ENCODE results near the gene SLC16A13. TPM values are rescaled to one million over a fixed set of nuclear protein-coding genes. Genes with fewer than 3 reads are reported as not detected.

Gene SLC16A13
- total RNA-seq, 4 donors from 2014 or later: 1.2 to 6.7 (median 4.1) TPM

MicroRNA genes within 50 kb of the gene (microRNA counts, 767-probe panel; counts per million panel counts)
- microRNA hsa-miR-195-5p: 3,311 to 6,204 counts per million in 2 donors
- microRNA hsa-miR-497-5p: 2,504 to 4,951 counts per million in 2 donors

Small RNA genes within 50 kb of the gene (small RNA-seq; reads per million reads assigned to genes)
- gene AC120057.1: not detected

Other genes starting within 250 kb of the SLC16A13 start
- not detected for gene TEKT1, start 204.3 kb upstream of the SLC16A13 start, total RNA-seq
- not detected for gene ALOX12, start 40.0 kb upstream of the SLC16A13 start, total RNA-seq
- 100 to 1,000 TPM; 134 to 297 (median 200) TPM for gene RNASEK, start 23.4 kb upstream of the SLC16A13 start, total RNA-seq
- gene BCL6B, start 13.0 kb upstream of the SLC16A13 start, total RNA-seq: 10 to 100 TPM in 2 of 4 donors, 1 to 10 TPM in 2; 3.1 to 18.9 (median 7.6) TPM
- gene SLC16A11, start 8.1 kb downstream of the SLC16A13 start, total RNA-seq: 10 to 100 TPM in 3 of 4 donors, 1 to 10 TPM in 1; 5.4 to 43.9 (median 18.8) TPM
- 1 to 10 TPM in 3 of 4 donors, under 1 TPM in 1; 0.59 to 3.9 (median 2.1) TPM for gene CLEC10A, start 44.2 kb downstream of the SLC16A13 start, total RNA-seq
- 1 to 10 TPM in 1 of 4 donors, not detected in 3; 1.0 TPM for gene ASGR2, start 78.8 kb downstream of the SLC16A13 start, total RNA-seq
- gene ASGR1, start 143.4 kb downstream of the SLC16A13 start, total RNA-seq: 1 to 10 TPM in 3 of 4 donors, not detected in 1; 3.0 to 6.5 (median 3.3) TPM
- gene DLG4, start 183.8 kb downstream of the SLC16A13 start, total RNA-seq: 10 to 100 TPM in 2 of 4 donors, 1 to 10 TPM in 2; 6.8 to 21.5 (median 12.4) TPM
- 1,000 to 10,000 TPM in 1 of 4 donors, 100 to 1,000 TPM in 3; 581 to 1,743 (median 795) TPM for gene ACADVL, start 183.9 kb downstream of the SLC16A13 start, total RNA-seq
- 10 to 100 TPM; 45.3 to 68.6 (median 49.0) TPM for gene DVL2, start 198.5 kb downstream of the SLC16A13 start, total RNA-seq
- gene PHF23, start 203.4 kb downstream of the SLC16A13 start, total RNA-seq: 10 to 100 TPM; 19.8 to 39.5 (median 35.8) TPM
- 100 to 1,000 TPM; 112 to 840 (median 273) TPM for gene GABARAP, start 206.4 kb downstream of the SLC16A13 start, total RNA-seq
- gene CTDNEP1, start 215.7 kb downstream of the SLC16A13 start, total RNA-seq: 10 to 100 TPM; 35.1 to 70.4 (median 48.4) TPM
- gene ELP5, start 216.2 kb downstream of the SLC16A13 start, total RNA-seq: 10 to 100 TPM; 27.4 to 49.0 (median 33.0) TPM
- 100 to 1,000 TPM; 108 to 161 (median 144) TPM for gene CLDN7, start 226.5 kb downstream of the SLC16A13 start, total RNA-seq
- gene SLC2A4, start 245.7 kb downstream of the SLC16A13 start, total RNA-seq: 10 to 100 TPM in 1 of 4 donors, 1 to 10 TPM in 3; 2.5 to 14.6 (median 3.9) TPM

Data from thyroid gland (tissue), 4 donors.